DMS79 (cell line): ENCODE data around the gene MED9.
A peak's percentile ranks its signal among the peaks of the same experiment; 100 is the strongest.

Experiments
- DNase-seq: peaks from one replicate; lab custom pipeline; 2025; lab: John Stamatoyannopoulos, UW

MED9 gene

DNA sequence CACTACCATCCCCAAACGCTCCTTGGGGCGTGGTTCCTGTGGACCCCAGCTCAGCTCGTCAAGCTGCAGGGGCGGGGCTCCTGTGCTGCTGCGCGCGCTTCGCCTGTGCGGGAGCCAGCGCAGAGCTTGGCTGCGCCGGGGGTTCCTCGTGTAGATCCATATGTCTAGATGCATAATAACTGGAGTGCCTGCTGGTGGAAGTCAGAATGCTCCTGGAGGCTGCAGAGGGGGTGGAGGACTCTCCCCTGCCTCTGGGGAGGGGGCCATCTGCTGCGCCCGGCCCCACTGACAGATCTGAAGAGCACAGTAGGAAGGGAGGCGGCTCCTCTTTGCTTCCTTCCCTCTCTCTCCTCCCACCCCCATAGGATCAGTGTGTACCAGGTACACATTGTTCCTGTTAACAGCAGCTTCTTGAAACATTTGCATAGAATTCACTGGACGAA is 14.8 kb downstream of the MED9 start:
- DNase-seq, result no peak

DNA sequence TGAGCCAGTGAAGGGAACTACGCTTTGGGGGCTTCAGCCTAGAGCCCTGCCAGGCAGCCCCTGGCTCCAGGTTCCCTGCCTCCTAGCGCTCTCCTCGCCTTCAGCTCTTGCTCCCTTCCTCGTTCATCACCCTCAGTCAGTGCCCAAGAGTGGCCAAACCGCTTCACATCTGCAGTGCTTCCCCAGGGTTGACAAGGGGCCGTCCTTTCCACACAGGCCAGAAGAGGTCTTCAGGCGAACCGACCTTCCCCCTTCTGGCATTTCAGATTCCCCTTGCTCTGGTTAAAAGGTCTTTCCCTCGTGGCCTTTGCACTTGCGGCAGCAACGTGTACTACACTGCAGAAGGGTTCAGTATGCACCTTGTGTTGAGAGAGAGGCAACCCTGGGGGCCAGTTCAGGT is 15.3 kb downstream of the MED9 start:
- no peak for DNase-seq

DNA sequence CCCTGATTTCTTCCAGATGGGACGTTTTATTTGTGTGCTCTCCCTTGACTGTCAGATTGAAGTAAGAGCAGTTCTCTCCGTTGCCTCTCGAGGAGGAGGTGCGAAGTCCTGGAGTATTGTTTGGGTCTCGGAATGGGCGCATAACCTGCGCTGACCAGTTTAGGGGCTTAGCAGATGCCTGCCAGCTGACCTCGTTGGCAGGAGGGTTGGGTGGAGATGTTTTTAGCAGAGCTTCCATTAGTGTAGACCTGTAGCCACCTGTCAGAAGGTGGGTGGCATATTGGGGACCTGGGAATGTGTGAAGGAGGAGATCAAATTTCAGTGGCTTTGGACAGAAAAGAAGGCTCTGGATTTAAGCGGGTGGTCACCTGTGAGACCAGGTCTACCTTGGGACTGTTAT is 15.8 kb downstream of the MED9 start:
- no peak for DNase-seq

DNA sequence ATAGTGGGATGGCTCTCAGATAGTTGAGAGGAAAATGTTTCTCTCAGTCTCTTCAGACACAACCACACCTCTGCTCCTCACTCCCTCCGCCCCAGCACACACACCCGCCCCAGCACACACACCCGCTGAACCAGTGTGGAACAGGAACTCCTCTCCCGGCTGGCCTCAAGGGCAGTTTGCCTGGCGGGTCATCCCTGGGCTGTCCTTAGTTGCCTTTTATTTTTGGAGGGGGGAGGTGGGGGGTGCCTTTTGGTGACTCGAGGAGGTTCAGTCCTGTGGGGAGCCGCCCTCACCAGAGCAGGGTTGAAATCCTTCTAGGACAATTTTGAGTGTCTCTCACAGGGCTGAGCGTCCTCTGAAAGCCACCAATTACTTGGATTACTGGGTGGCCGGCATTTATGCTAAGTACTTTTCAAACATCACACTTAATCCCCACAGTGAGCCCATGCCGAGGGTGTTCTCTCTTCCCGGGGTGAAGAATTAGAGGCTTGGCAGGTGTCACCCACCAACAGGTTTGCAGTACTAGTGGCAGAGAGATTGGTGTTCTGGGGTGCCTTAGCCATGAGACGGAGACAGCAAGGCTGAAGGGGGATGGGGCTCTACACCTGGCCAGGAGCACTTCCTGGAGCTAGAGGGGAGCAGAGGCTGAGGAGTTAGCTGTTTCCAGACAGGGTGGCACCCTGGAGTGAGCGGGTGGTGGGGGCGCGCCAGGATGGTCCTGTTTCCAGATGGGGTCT is 16.6 kb downstream of the MED9 start:
- no peak for DNase-seq

DNA sequence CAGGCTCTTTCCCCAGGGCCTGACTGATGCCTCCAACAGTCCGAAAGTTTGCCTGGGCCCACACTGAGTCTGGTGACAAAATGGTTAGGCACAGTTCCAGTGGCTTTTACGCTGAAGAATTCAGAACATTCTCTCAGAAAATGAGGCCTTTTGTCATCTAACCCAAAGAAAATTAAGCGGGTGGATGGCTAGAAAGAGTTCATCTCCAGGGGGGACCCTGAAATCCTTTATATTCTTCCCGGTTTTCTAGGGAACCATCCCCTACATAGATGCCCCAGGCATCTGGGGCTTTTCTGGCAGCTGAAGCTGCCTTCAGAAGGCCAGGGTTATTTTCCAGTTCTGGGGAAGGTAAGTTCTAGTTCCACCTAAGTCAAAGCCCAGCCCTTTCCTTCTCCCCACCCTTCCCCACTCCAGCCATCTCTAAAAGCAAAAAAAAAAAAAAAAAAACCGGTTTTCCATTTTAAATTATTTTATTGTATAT is 17.2 kb downstream of the MED9 start:
- no peak for DNase-seq

DNA sequence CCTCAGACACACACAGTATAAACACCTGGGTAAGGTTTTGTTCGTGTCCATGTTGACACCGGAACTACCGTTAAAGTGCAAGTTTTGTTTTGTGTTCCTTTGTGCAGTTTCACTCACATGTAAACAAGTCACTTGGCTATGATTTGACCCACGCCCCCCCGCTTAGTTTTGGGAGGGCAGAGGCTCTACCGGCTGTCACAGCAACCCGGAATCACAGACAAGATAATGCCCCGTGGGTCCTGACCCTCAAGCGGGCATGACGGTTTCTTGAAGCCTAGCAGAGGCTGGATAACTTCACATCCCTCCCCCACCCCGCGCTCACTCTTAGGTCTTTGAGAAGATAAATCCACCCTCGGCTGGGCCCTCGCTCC is 17.7 kb downstream of the MED9 start:
- no peak for DNase-seq

DNA sequence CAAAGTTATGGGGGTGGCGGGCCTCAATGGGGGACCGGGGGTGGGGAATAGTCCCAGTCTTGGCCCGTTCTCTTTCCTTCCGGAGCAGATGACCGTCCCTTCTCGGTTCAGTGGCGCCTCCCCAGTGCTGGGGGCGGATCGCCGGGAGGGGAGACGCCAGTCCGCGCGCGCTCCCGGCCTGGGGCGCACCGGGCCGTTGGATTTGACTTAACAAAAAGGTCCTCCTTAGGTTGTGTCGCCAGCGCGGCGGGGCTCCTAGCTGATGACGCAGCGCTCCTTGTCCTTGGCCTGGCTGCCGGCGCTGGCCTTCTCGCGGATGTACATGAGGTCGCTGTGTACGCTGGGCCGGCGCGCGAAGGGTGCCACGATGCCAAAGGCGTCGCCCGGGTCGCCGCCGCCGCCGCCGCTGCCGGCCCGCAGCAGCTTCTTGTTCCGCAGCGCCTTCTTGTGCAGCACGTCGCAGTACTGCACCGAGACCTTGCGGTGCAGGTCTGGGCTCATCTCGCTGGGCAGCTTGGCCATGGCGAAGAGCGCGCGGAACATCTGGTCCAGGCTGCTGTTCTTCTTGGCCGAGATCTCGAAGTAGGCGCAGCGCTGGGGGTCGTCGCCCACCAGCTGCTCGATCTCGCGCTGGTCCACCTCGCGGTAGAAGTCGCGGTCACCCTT is 18.2 kb downstream of the MED9 start:
- peak; percentile 12 for DNase-seq

DNA sequence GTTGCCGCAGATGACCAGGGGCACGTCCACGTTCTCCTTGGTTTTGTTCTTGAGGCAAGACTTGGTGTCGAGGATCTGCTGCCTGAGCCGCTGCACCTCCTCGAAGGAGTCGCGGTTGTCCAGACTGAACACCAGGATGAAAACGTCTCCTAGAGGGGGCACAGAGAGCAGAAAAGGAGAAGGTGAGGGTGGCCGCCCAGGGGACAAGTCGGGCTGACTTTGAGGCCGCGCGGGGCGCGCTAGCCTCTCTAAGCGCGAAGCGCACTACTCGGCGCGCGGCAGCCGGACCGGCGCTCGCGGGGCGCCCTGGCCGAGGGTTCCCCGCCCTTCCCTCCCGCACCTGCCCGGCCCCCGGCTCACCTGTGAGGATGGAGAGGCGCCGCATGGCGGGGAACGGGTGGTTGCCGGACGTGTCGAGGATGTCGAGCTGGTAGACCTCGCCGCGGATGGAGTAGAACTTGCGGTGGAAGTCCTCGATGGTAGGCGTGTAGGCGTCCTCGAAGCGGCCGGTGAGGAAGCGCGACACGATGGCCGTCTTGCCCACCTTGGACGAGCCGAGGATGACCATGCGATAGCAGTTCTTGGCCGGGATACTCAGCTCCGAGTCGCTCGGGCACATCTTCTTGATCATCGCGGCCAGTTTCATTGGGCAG is 18.9 kb downstream of the MED9 start:
- DNase-seq, result peak; percentile 5

DNA sequence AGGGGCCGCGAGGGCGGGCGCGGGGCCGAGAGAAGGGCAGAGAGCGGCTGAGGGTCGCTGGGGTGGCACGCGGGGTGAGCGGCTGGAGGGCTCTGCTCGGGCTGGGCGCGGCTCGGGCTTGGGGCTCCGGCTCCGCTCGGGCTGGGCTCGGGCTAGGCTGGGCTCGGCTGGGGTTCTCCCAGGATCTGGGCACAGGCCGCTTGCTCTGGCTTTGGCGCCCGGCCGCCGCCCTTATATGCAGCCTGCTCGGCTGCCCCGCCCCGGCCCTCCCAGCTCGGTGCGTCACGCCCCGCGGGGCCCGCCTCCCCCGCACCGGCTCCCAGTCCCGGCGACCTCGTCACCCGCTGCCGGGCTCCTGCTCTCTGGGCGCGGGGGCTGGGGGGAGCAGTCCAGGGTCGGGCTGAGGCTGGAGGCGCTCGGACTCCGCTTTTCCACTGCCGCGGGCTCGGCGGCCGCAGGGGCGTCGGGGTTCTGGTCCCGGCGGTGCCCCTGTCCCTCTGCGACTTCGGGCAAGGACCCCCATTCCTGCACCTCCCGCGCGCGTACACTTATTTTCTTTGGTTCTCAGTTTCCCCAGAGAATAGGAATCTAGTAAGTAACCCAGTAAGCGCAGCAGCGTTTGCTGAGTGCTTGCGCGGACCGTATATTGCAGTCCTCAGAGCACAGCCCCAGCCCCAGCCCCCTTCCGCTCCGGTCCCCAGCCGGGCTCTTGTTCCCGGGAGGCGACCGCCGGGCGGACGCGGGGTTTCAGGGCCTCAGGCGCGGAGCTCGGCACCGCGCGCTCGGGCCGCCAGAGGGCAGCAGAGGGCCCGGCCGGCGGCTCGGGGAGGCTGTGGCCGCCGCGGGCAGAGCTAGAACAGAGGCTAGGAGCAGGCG is 19.6 kb downstream of the MED9 start, which contains the start of gene RASD1:
RASD1 (minus strand) TSS at position 207 of the 876 bp plus-strand sequence. CDS start 214 bp downstream, outside the sequence.
- DNase-seq, result peak; percentile 32

DNA sequence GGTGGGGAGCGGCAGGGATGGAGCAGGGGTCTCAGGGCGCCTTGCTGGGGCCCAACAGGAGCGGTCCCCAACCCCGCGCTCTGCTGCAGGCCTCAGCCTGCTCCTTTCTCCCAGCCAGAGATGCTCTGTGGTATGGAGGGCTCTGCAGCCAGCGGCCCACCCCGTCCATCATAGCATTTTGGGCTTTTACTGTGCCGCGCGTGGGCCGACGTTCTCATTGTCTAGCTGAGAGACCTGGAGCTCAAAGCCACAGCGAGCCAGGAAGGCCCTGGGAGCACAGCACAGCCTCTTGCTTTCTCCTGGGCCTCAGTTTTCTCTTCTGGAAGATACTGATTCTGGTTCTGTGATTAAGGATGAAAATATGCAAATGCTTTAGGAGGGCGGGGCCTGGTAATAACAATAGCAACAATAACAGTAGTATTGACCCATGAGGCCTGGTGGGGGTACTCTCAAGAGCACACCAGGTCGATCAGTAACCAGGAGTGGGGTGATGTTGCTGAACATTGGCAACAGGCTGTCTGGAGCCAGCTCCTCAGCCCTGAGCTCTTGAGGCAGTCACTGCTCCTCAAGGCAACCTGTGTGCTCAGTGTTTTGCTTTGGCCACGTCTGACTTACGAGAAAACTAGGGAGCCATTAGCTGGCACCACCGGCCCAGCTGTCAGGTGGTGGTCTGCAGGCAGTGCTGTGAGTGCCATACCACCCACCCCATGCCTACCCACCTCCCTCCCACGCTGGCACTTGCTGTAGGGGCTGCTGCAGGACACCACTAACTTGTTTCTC is 20.5 kb downstream of the MED9 start:
- DNase-seq, result no peak

DNA sequence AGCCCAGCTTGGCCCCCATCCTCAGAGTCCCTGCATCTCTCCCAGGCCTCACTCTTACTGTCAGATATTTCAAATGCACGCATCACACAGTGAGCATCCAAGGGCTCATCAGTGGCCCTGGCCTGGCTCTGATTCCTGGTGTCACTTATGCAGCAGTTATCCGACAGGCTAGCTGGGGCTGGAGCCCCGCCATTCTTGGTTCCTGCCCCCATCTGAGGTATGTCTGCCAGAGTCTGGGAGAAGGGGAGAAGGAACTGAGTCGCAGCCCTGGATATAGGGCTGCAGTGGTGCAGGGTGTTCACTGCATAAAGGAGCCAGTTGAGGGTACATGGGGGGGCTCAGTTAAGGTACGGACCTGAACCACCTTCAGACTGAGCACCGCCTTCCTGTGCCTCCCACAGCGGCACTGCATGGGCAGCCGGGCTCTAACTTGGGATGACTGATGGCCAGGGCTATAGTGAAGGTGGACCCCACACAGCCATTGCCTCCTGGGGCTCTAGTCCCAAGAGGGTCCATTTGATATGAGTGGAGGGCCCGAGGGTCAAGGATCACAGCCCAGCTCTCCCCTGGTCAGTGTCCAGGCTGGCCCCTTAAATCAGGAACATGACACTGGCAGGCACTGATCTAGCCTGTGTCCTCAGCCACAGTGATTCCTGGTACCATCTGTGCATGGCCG is 21.2 kb downstream of the MED9 start:
- no peak for DNase-seq

DNA sequence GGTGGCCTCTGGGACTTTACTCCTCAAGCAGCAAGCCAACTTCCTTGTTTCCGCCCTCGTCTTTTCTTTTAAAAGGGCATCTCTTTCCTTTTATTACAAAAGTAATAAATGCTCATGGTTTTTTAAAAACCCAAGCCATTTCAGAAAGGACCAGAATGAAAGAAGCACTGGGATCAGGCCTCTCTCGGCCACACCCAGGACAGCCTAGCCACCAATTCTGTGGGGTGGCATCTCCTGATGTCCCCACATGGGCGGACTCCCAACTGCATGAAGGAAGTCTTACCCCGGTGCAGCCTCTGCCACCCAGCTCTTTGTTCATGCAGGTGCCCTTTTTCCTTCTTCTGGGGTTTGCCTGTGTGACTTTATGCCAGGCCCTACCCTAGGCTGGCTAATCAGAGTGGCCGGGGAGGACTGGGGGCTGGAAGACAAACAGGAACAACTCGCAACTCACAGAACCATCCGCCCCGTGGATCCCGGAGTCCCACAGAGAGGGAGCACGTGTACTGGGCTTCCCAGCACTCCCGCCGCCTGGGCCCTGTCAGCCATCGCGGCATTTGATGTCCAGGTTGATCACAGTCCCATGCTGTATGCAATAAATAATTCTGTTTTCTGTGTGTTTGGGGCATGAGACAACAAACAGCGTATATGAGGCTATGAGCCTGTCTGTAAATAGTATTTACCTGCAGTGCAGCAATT is 22.0 kb downstream of the MED9 start:
- no peak for DNase-seq

DNA sequence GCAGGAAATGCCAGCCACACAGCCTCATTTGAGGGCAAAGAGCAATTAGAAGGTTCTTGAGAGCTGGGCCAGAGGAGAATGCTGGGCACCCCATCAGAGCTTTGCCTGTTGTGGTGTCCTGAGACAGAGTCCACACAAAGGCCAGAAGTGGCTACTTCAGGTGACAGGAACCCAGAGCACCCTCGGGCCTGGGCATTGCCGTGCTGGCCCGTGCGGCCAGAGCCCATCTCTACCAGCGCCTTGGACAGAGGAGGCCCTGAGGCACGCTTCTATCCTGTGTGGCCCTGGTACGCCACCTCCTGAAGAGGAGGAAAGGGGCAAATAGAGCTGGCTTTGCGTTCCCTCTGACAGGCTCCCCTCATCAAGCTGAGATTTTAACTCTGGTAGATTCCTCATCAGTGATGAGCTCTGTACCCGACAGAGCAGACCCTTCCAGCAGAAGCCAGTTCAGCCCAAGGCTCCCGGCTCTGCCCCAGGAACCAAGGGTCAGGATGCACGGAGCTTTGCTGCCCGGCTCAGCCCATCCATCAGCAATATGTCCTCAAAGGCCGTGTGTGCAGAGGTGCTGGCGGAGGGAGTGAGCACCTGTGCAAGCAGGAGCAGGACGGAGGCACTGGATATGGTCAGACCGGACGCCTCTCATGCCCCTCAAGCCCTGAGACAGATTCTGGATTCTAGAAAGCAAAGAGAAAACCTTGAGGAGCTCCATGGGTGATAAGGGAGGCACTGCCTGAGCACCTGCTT is 22.8 kb downstream of the MED9 start:
- no peak for DNase-seq

DNA sequence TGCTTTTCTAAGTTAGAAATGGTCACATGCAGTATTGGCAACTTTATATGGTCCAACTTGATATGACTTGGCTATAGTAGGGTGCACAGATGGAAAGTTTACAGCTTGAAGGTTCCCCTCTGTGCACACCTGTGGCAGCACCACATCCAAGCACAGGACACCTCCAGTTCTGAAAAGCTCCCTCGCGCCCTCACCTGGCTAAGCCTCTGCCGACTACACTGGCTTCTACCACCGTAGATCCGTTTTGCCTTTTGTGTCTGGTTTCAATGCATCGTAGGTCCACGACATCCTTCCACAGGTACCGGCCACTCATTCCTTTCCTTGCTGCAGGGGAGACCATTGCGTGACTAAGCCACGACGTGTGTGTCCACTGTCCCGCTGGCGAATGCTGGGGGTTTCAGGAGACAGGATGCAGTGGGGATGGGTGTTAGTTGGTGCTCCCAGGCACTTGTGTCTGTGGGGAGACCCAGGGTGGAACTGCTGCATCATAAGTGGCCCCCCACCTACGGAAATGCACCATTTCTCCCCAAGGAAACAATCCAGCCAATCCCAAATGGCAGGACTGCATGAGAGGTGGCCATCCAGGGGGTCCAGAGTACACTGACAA is 24.3 kb downstream of the MED9 start:
- no peak for DNase-seq

DNA sequence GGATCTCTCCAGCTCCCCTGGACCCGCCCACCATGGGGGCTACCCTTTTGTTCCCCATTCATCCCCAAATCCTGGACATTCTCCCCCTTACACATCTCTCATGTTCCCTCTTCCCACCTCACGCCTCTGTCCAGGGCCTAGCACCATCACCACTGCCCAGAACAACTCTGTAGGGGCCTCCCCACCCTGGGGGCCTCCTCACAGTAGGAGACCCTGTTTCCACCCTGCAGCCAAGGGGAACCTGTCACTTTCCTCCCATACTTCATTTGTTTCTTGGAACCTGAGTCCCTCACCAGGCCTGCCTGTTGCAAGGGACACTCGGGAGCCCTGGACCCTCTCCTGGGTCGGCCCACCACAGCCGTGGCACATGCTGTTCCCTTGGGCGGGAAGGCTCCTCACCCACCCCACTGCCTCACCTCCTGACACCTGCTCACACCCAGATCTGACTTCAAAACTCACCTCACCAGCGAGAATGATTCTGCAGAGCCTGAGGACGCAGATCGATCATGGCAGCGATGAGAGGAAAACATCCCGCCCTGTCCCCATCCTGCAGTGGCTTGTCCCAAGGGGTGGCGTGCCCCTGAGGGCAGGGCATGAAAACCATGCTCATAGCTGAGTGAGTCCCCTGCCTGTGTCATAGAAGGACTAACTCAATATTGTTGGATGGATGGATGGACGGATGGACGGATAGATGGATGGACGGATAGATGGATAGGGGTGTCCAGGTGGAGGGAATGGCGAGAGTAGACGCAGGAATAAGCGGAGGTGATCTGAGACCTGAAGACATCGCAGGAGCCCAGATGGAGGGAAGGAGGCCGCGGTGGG is 26.2 kb downstream of the MED9 start:
- DNase-seq, result no peak

DNA sequence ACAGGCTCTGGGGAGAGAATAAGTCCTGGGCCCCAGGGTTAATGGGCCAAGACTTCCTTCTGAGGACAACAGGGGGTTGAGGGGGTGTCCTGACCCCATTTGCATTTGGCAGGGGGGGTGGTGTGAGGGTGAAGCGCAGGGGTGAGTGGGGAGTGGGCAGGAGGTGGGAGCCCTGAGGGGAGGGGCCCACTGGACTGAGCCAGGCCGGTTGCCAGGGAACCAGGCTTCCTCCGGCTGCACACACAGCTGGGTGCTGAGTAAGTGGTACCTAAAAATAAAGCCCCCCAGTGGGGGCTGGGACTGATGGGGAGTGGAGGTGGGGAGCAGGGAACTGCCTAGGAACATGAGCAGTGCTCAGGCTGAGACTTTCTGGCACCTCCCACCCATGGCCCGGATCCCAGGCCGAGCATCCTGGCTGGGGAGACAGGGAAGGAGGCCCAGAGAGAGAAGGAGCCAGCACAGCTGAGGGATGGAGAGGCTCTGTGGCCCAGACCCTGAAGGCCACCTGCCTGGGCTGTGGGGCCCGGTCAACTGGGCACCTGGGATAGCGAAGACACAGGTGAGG is 26.8 kb downstream of the MED9 start:
- DNase-seq, result no peak

DNA sequence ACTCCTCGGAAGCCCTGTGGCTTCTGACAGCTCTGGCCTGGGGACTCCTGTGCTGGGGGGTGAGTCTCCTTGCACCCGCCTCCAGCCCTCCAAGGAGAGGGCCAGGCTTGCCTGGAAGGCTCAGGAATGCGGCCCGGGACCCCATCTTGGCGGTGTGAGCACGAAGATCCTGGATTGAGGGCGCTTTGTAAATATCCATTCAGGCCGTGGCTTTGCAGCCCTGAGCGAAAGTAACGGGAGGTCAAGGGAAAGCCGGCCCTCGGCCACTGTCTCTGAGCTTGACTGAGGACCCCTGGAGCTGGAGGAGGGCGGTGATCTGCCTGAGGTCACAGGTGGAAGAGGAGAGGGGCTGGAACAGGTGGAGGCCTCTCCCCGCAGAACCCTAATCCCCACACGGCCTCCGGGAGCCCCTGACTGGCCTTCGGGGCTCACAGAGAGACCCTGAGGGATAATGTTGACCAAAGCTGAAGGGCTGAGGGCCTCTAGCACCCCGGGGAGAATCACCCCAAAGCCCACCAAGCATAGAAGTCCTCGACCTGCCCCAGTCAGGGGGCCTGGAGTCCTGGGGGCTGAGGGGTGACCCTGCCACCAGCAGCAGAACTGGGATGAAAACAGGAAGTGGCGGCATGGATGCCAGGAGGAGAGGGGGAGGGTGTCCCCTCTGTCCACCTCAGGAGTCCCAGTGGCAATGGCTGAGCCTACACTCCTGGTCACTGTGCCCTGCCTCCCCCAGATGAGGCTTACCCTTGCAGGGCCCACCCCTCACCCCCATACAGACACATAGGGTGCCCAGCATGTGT is 27.7 kb downstream of the MED9 start:
- DNase-seq, result no peak
